Osteoblast (primary cell): ENCODE measurements around the gene CST7. TPM values are rescaled to one million over a fixed set of nuclear protein-coding genes. Genes with fewer than 3 reads are reported as not detected.

Experiments used
- DNase-seq: peaks from one replicate; pipeline ENCODE4 v3.0.0; 2011; ENCODE audit warnings: low spot score, mixed read lengths; ENCODE audit not compliant: insufficient read length; ENCODE audit errors: missing footprints
- H2AFZ ChIP-seq: 2 replicates; pipeline ENCODE4 v1.6.0; 2011; ENCODE audit warnings: mild to moderate bottlenecking, low read length
- H3K27ac ChIP-seq: 2 replicates; pipeline ENCODE4 v1.5.1; 2011; ENCODE audit warnings: mild to moderate bottlenecking, low read depth, low read length, moderate library complexity
- H3K27me3 ChIP-seq: 2 replicates; pipeline ENCODE4 v1.6.0; 2012; ENCODE audit warnings: mild to moderate bottlenecking, control low read depth, inconsistent platforms, low read length, moderate library complexity; ENCODE audit not compliant: insufficient read depth
- H3K36me3 ChIP-seq: 2 replicates; pipeline ENCODE4 v1.5.1; 2011; ENCODE audit warnings: mild to moderate bottlenecking, low read length, control low read depth, moderate library complexity; ENCODE audit not compliant: insufficient read depth
- H3K4me1 ChIP-seq: 2 replicates; pipeline ENCODE4 v1.5.1; 2011; ENCODE audit warnings: mild to moderate bottlenecking, low read length, control low read depth, moderate library complexity; ENCODE audit not compliant: insufficient read depth
- H3K4me2 ChIP-seq: 2 replicates; pipeline ENCODE4 v1.6.0; 2011; ENCODE audit warnings: mild to moderate bottlenecking, low read length; ENCODE audit not compliant: insufficient read depth
- H3K4me3 ChIP-seq: fragments of 200-600 bp; sonication (generic); 3 replicates; pipeline ENCODE4 v1.5.1; 2012; ENCODE audit warnings: mild to moderate bottlenecking, low read length, inconsistent platforms; ENCODE audit not compliant: insufficient read depth
- H3K79me2 ChIP-seq: 2 replicates; pipeline ENCODE4 v1.6.0; 2012; ENCODE audit warnings: mild to moderate bottlenecking, low read length, control low read depth, inconsistent platforms; ENCODE audit not compliant: insufficient read depth
- H3K9me3 ChIP-seq: 2 replicates; pipeline ENCODE4 v1.5.1; 2011; ENCODE audit warnings: low read depth, low read length, control low read depth
- H4K20me1 ChIP-seq: 2 replicates; pipeline ENCODE4 v1.6.0; 2012; ENCODE audit warnings: mild to moderate bottlenecking, low read length, control low read depth; ENCODE audit not compliant: insufficient read depth
- total RNA-seq: library from RNA; depleted of rRNA; stranded (reverse); fragments of >200 nt; gene quantifications from 2 replicates; pipeline ENCODE4 v1.2.3, GENCODE V29; 2012
- TF ChIP-seq, protein P1 (sequence below): IDR thresholded peaks from 2 replicates; pipeline ENCODE4 v1.5.1; 2011; ENCODE audit warnings: mild to moderate bottlenecking, low read depth, low read length, moderate library complexity; ENCODE audit errors: extremely low read depth

Gene CST7
- total RNA-seq, 1 donor, result not detected

DNA sequence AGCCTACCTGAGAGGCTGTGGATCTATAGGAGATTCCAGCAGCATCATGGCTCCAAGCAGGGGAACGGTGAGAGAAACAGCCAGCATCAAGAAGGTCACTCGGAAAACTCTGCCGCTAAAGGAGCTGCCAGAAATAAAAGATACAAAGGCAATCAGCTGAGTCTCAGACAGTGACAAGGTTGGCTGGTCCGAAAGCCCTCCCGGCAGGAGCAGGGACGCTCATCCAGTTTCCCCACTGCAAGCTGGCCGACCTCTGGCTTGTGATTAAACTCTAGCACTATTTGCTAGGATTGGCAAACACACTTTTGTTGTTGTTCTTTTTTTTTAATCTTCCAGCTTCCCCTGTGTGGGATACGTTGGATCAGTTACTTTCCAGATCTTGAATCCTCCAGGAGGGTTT lies 34.8 kb downstream of the CST7 start:
- DNase-seq, result no peak
- peaks cover 45% of the 10 kb centered on the region for H4K20me1 ChIP-seq
- H3K9me3 ChIP-seq, result no peaks in the 10 kb centered on the region
- no peaks in the 10 kb centered on the region for H3K27me3 ChIP-seq
- peaks cover 4% of the 10 kb centered on the region for H3K4me1 ChIP-seq
- no peak overlapping the region for H3K4me2 ChIP-seq
- no peak overlapping the region for H3K27ac ChIP-seq
- TF ChIP-seq, protein P1, sequence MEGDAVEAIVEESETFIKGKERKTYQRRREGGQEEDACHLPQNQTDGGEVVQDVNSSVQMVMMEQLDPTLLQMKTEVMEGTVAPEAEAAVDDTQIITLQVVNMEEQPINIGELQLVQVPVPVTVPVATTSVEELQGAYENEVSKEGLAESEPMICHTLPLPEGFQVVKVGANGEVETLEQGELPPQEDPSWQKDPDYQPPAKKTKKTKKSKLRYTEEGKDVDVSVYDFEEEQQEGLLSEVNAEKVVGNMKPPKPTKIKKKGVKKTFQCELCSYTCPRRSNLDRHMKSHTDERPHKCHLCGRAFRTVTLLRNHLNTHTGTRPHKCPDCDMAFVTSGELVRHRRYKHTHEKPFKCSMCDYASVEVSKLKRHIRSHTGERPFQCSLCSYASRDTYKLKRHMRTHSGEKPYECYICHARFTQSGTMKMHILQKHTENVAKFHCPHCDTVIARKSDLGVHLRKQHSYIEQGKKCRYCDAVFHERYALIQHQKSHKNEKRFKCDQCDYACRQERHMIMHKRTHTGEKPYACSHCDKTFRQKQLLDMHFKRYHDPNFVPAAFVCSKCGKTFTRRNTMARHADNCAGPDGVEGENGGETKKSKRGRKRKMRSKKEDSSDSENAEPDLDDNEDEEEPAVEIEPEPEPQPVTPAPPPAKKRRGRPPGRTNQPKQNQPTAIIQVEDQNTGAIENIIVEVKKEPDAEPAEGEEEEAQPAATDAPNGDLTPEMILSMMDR, result no peak
- no peak overlapping the region for H2AFZ ChIP-seq
- H3K79me2 ChIP-seq, result peaks cover 67% of the 10 kb centered on the region
- H3K36me3 ChIP-seq, result peaks cover 18% of the 10 kb centered on the region
- H3K4me3 ChIP-seq, result no peak overlapping the region

DNA sequence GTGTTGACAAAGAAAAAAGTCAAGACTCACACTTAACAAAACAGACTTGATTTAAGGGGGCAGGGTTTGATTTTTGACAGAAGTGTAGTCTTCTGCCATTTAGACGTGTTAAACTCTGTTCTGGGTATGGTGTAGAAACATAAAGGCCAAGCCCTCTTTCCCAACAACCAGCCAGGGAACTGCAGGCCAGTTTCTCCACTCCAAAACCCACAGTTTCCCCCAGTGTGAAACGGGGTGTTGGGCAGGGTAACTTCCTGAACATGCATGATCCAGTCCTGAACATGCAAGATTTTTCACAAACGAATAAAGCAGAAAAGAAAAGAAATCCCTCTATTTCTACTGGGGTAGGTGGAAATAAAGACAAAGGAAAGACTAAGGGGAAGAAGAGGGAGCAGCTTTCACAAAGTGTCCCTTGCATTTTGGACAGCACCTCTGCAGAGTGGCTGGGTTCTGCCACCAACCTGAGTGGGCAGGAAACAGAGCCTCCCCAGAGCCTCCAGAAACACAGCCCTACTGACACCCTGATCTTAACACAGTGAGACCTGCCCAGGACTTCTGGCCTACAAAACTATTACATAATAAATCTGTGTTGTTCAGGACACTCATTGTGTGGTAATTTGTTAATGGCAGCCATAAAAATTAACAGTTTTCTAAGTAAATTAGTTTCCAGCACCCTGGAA lies 36.0 kb downstream of the CST7 start:
- TF ChIP-seq, protein P1, result no peak
- Histone ChIP-seq H2AFZ (no peak overlapping the region), H4K20me1 (peaks cover 35% of the 10 kb centered on the region), H3K27me3 (no peaks in the 10 kb centered on the region), H3K27ac (no peak overlapping the region), H3K79me2 (peaks cover 70% of the 10 kb centered on the region), H3K4me3 (no peak overlapping the region), H3K36me3 (peaks cover 15% of the 10 kb centered on the region), H3K9me3 (no peaks in the 10 kb centered on the region), H3K4me2 (no peak overlapping the region), H3K4me1 (peaks cover 4% of the 10 kb centered on the region)
- no peak for DNase-seq

- Histone ChIP-seq H3K4me3 (no peak overlapping the region), H3K79me2 (peaks cover 71% of the 10 kb centered on the region), H3K4me2 (no peak overlapping the region), H3K36me3 (peaks cover 8% of the 10 kb centered on the region), H3K9me3 (no peaks in the 10 kb centered on the region), H4K20me1 (peaks cover 31% of the 10 kb centered on the region), H3K27me3 (no peaks in the 10 kb centered on the region), H3K27ac (no peak overlapping the region), H3K4me1 (peaks cover 4% of the 10 kb centered on the region), H2AFZ (no peak overlapping the region)
- DNase-seq, result no peak
- TF ChIP-seq, protein P1, result no peak
Measured at GRCh38 chr20:24985802-24986201, 36.7 kb downstream of the CST7 start.

DNA sequence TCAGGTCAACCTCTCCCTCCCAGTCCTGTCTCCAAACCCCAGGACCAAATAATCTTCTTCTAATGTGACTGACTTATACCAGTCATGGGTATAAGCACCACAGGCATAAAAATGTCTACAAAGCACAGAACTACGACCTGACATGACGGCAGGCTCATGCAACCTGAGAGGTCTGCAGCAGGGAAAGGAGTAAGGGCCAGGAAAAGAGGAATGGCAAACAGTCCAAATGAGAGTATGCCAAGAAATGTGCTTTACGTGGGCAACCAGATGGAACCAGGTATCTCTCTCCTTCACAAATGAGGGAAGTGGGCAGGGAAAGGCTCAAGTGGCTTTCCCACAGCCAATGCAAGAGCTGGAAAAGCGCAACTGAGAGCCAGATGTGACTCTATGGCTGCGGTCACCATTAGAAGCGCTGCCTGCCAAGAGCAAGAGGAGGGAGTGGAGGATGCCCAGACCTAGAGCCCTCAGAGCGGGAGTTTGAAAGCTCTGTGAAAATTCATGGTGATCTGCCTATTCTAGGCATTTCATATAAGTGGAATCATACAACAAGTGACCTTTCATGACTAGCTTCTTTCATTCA lies 37.5 kb downstream of the CST7 start:
- Histone ChIP-seq H3K79me2 (peaks cover 75% of the 10 kb centered on the region), H4K20me1 (peaks cover 31% of the 10 kb centered on the region), H3K4me3 (no peak overlapping the region), H3K9me3 (no peaks in the 10 kb centered on the region), H3K27ac (no peak overlapping the region), H3K27me3 (no peaks in the 10 kb centered on the region), H2AFZ (no peak overlapping the region), H3K4me1 (peaks cover 10% of the 10 kb centered on the region), H3K36me3 (peaks cover 8% of the 10 kb centered on the region), H3K4me2 (no peak overlapping the region)
- TF ChIP-seq, protein P1, result no peak
- DNase-seq, result no peak
